Common myeloid progenitor, CD34-positive (primary cell): ENCODE measurements around the gene CSMD2.

Source experiments
- CTCF ChIA-PET: fragments of 350-600 bp; sonication (Branson Sonifier 250); formaldehyde crosslinking; loops from one replicate; lab custom pipeline; 2021; ENCODE audit warnings: antibody characterized with exemption; lab: Charles Lee
- POLR2A ChIA-PET: fragments of 350-600 bp; sonication (Branson Sonifier 250); formaldehyde crosslinking; loops from one replicate; lab custom pipeline; 2021; ENCODE audit warnings: antibody characterized with exemption; lab: Charles Lee
- DNase-seq, 3 donors: peaks; one replicate each; pipeline versions ENCODE4 v3.0.0 to v3.0.0-alpha.2; 2013
- H3K27ac ChIP-seq, 2 experiments: 1 replicate in 1 of 2; 2 replicates in 1 of 2; pipeline ENCODE4 v1.7.0; 2013; ENCODE audit warnings: inconsistent platforms in 2 of 2, low read length in 2 of 2, mild to moderate bottlenecking in 2 of 2, low read depth in 1 of 2, moderate library complexity in 1 of 2; ENCODE audit not compliant: severe bottlenecking in 2 of 2, insufficient read depth in 1 of 2, poor library complexity in 1 of 2
- H3K27me3 ChIP-seq, 5 experiments: replicated peaks in 2 of 5; 1 replicate in 3 of 5; 2 replicates in 2 of 5; pipeline versions ENCODE4 v1.6.1 to v1.7.0; 2013; ENCODE audit warnings: low read length in 4 of 5, mild to moderate bottlenecking in 2 of 5, moderate library complexity in 2 of 5, inconsistent platforms in 1 of 5; ENCODE audit not compliant: insufficient read depth in 5 of 5, control insufficient read depth in 4 of 5
- H3K36me3 ChIP-seq, 4 experiments: 1 replicate in 2 of 4; 2 replicates in 2 of 4; pipeline versions ENCODE4 v1.6.1 to v1.7.0; 2013; ENCODE audit warnings: low read length in 3 of 4, control low read depth in 1 of 4, mild to moderate bottlenecking in 1 of 4; ENCODE audit not compliant: control insufficient read depth in 4 of 4, insufficient read depth in 4 of 4
- H3K4me1 ChIP-seq, 4 experiments: 1 replicate in 3 of 4; 2 replicates in 1 of 4; pipeline versions ENCODE4 v1.6.1 to v1.7.1; 2013; ENCODE audit warnings: low read length in 3 of 4, mild to moderate bottlenecking in 3 of 4, control low read depth in 1 of 4, inconsistent platforms in 1 of 4, moderate library complexity in 1 of 4; ENCODE audit not compliant: control insufficient read depth in 4 of 4, insufficient read depth in 4 of 4; ENCODE audit errors: control extremely low read depth in 1 of 4
- H3K4me3 ChIP-seq, 7 experiments: 1 replicate in 4 of 7; 2 replicates in 3 of 7; pipeline versions ENCODE4 v1.5.1 to v1.7.0; 2013; ENCODE audit warnings: mild to moderate bottlenecking in 7 of 7, low read length in 6 of 7, moderate library complexity in 6 of 7, inconsistent platforms in 2 of 7, low read depth in 2 of 7, control low read depth in 1 of 7; ENCODE audit not compliant: insufficient read depth in 4 of 7, control insufficient read depth in 1 of 7; ENCODE audit errors: extremely low read depth in 1 of 7
- H3K9me3 ChIP-seq, 5 experiments: 1 replicate in 4 of 5; 2 replicates in 1 of 5; pipeline versions ENCODE4 v1.6.1 to v1.7.1; 2013; ENCODE audit warnings: low read length in 4 of 5, mild to moderate bottlenecking in 2 of 5, inconsistent platforms in 1 of 5, low read depth in 1 of 5, moderate library complexity in 1 of 5; ENCODE audit not compliant: control insufficient read depth in 4 of 5, insufficient read depth in 2 of 5; ENCODE audit errors: control extremely low read depth in 1 of 5
- WGBS: methylation state at CpG from one replicate; pipeline ENCODE4 v1.1.5; 2013; ENCODE audit not compliant: insufficient coverage; 5-methylcytosine and 5-hydroxymethylcytosine counted together

CSMD2 gene

GRCh38 chr1:33742663-33743062 is 422.4 kb downstream of the CSMD2 start:
- no peaks in the 10 kb centered on the region for H3K36me3 ChIP-seq
- H3K4me1 ChIP-seq: no peaks in the 10 kb centered on the region
- H3K9me3 ChIP-seq: no peaks in the 10 kb centered on the region
- no peak overlapping the region for H3K27ac ChIP-seq
- ChIA-PET CTCF (no interaction called here), POLR2A (no interaction called here)
- 100% methylated on average over 3 of the region's 3 CpGs for WGBS
- H3K4me3 ChIP-seq: no peak overlapping the region
- DNase-seq: no peak
- H3K27me3 ChIP-seq: peaks cover 0 to 3% (median 0%) of the 10 kb centered on the region in 5 experiments

- H3K36me3 ChIP-seq: no peaks in the 10 kb centered on the region
- ChIA-PET POLR2A (no interaction called here), CTCF (no interaction called here)
- 94% methylated on average over 5 of the region's 5 CpGs for WGBS
- H3K27me3 ChIP-seq: peaks cover 0 to 3% (median 0%) of the 10 kb centered on the region in 5 experiments
- no peak overlapping the region for H3K4me3 ChIP-seq
- DNase-seq: no peak
- H3K9me3 ChIP-seq: no peaks in the 10 kb centered on the region
- no peaks in the 10 kb centered on the region for H3K4me1 ChIP-seq
- H3K27ac ChIP-seq: no peak overlapping the region
Observed at GRCh38 chr1:33741749-33742148, 423.3 kb downstream of the CSMD2 start.

GRCh38 chr1:33740040-33740744 is 424.8 kb downstream of the CSMD2 start:
- WGBS: 87% methylated on average over 5 of the region's 8 CpGs
- no peaks in the 10 kb centered on the region for H3K36me3 ChIP-seq
- peaks cover 0 to 7% (median 0%) of the 10 kb centered on the region in 5 experiments for H3K27me3 ChIP-seq
- H3K9me3 ChIP-seq: no peaks in the 10 kb centered on the region
- CTCF ChIA-PET: interaction anchor here (1.2 kb wide), 1 partner anchor 20 kb away, joined by 4 read pairs; no protein-coding TSS in a partner anchor
- POLR2A ChIA-PET: no interaction called here
- H3K27ac ChIP-seq: no peak overlapping the region
- H3K4me1 ChIP-seq: no peaks in the 10 kb centered on the region
- DNase-seq: no peak
- no peak overlapping the region for H3K4me3 ChIP-seq

DNA sequence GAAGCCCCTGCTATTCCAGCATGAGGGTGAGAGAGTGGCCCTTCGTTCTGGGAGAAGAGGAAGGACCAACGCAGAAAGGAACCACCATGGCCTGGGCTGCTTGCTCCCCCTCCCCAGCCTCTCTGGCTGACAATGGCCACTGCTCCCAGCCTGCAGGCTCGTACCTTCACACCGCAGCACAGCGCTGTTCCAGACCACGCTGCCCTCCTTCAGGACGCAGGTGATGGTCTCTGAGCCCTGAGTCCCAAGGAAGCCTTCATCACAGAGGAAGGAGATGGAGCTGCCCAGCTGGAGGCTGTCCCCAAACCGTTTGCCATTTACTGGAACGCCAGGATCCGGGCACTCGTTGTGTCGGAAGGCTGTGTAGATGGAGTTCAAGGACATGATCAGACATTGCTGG is 426.1 kb downstream of the CSMD2 start:
- Histone ChIP-seq H3K27me3 (peaks cover 0 to 7% (median 0%) of the 10 kb centered on the region in 5 experiments), H3K36me3 (no peaks in the 10 kb centered on the region), H3K9me3 (no peaks in the 10 kb centered on the region), H3K27ac (no peak overlapping the region), H3K4me1 (no peaks in the 10 kb centered on the region), H3K4me3 (no peak overlapping the region)
- ChIA-PET POLR2A (no interaction called here), CTCF (interaction anchor here (1.2 kb wide), 1 partner anchor 18 kb away, joined by 4 read pairs; no protein-coding TSS in a partner anchor)
- 87% methylated on average over 9 of the region's 12 CpGs for WGBS
- DNase-seq: no peak

GRCh38 chr1:33738536-33738935 is 426.5 kb downstream of the CSMD2 start:
- Histone ChIP-seq H3K27ac (no peak overlapping the region), H3K36me3 (no peaks in the 10 kb centered on the region), H3K9me3 (no peaks in the 10 kb centered on the region), H3K4me3 (no peak overlapping the region), H3K27me3 (peaks cover 0 to 7% (median 0%) of the 10 kb centered on the region in 5 experiments), H3K4me1 (no peaks in the 10 kb centered on the region)
- no peak for DNase-seq
- WGBS: 90% methylated on average over 9 of the region's 9 CpGs
- CTCF ChIA-PET: no interaction called here
- POLR2A ChIA-PET: no interaction called here

DNA sequence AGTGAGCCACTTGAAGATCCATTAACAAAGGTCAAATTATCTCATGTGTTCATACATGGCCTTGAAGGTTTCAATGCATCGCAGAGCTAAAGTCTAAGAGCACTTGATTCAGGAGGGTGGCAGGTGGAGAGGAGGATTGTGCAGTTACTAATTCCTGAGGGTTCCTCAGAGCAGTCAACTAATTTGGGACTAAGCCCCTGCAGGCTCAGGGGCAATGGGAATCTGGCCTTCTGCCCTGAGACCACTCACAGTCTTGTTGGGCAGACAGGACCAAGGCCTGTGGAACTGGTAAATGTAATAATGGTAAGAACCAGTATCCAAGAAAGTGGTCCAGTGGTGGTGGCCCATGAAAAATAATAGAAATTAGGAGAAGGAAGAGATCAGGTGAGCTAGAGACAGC is 428.5 kb downstream of the CSMD2 start:
- peaks cover 0 to 2% (median 0%) of the 10 kb centered on the region in 5 experiments for H3K9me3 ChIP-seq
- 100% methylated on average over 1 of the region's 1 CpG for WGBS
- no peak for DNase-seq
- ChIA-PET CTCF (interaction anchor here (1.3 kb wide), 1 partner anchor 16 kb away, joined by 3 read pairs; no protein-coding TSS in a partner anchor), POLR2A (no interaction called here)
- no peaks in the 10 kb centered on the region for H3K4me1 ChIP-seq
- H3K4me3 ChIP-seq: no peak overlapping the region
- no peak overlapping the region for H3K27ac ChIP-seq
- H3K27me3 ChIP-seq: peaks cover 0 to 14% (median 0%) of the 10 kb centered on the region in 5 experiments
- no peaks in the 10 kb centered on the region for H3K36me3 ChIP-seq

- H3K4me1 ChIP-seq: no peaks in the 10 kb centered on the region
- peaks cover 0 to 2% (median 0%) of the 10 kb centered on the region in 5 experiments for H3K9me3 ChIP-seq
- ChIA-PET CTCF (interaction anchor here (0.7 to 1.3 kb wide), 3 partner anchors 9 to 1007 kb away, joined by 3 to 4 read pairs (median 3); no protein-coding TSS in a partner anchor), POLR2A (no interaction called here)
- peak in 2 of 3 donors; percentile 3 to 14 for DNase-seq
- no peak overlapping the region for H3K4me3 ChIP-seq
- H3K27ac ChIP-seq: no peak overlapping the region
- no peaks in the 10 kb centered on the region for H3K36me3 ChIP-seq
- WGBS: 11% methylated on average over 3 of the region's 3 CpGs
- peaks cover 0 to 16% (median 0%) of the 10 kb centered on the region in 5 experiments for H3K27me3 ChIP-seq
Observed at GRCh38 chr1:33735624-33736023, 429.4 kb downstream of the CSMD2 start.
